Body of pancreas (tissue), 4 donors: Measurements from ENCODE around the gene XCR1.

Experiments
- CTCF ChIP-seq, 7 experiments: fragments of 450-650 bp in 4 of 7; fragments of 200-600 bp in 3 of 7; sonication (generic) in 3 of 7; IDR thresholded peaks; one replicate each; pipeline ENCODE4 v1.5.1; 2016 to 2019; ENCODE audit warnings: antibody characterized with exemption in 7 of 7
- POLR2A ChIP-seq, 3 donors: fragments of 450-650 bp; IDR thresholded peaks; one replicate each; pipeline ENCODE4 v1.6.1; 2016; ENCODE audit warnings: antibody characterized with exemption in 3 of 3, mild to moderate bottlenecking in 2 of 3

- TF ChIP-seq CTCF (IDR thresholded peaks at IDR 0.05), result no peak
- no peak for TF ChIP-seq POLR2A (IDR thresholded peaks at IDR 0.05)
These were observed 584 bp upstream of the XCR1 start for GRCh38 chr3:46027736-46028397.
